B cell (primary cell): Measurements from ENCODE around the gene TCFL5. TPM values are rescaled to one million over a fixed set of nuclear protein-coding genes. Genes with fewer than 3 reads are reported as not detected.

Source experiments
- ATAC-seq: fragments of 200-7000 bp; cut with Tn5 transposase; one replicate; pipeline ENCODE4 v1.10.0; 2021; ENCODE audit warnings: low read depth, mild to moderate bottlenecking, moderate number of reproducible peaks, moderate library complexity
- CTCF ChIA-PET: fragments of 350-600 bp; sonication (Branson Sonifier 250); formaldehyde crosslinking; loops from one replicate; lab custom pipeline; 2021; ENCODE audit warnings: antibody characterized with exemption, inconsistent platforms; lab: Charles Lee
- POLR2A ChIA-PET: fragments of 350-600 bp; sonication (Branson Sonifier 250); formaldehyde crosslinking; loops from one replicate; lab custom pipeline; 2021; ENCODE audit warnings: antibody characterized with exemption; lab: Charles Lee
- DNase-seq: peaks from one replicate; pipeline ENCODE4 v3.0.0; 2013
- H2AFZ ChIP-seq: 2 replicates; pipeline ENCODE4 v1.6.1; 2012; ENCODE audit warnings: mild to moderate bottlenecking, low read depth, low read length; ENCODE audit not compliant: insufficient read depth, poor library complexity, severe bottlenecking
- H3K27ac ChIP-seq, 2 donors: 1 replicate in 1 of 2; 2 replicates in 1 of 2; pipeline ENCODE4 v1.5.1; 2012 to 2013; ENCODE audit warnings: low read length in 2 of 2, mild to moderate bottlenecking in 2 of 2, moderate library complexity in 1 of 2
- H3K27me3 ChIP-seq, 4 experiments: fragments of 200-600 bp in 1 of 4; sonication (generic) in 1 of 4; replicated peaks in 1 of 4; 1 replicate in 2 of 4; 2 replicates in 2 of 4; pipeline versions ENCODE4 v1.6.1 to v1.7.0; 2013 to 2016; ENCODE audit warnings: low read length in 3 of 4, mild to moderate bottlenecking in 2 of 4, mixed read lengths in 1 of 4, moderate library complexity in 1 of 4; ENCODE audit not compliant: insufficient read depth in 4 of 4, control insufficient read depth in 3 of 4; ENCODE audit errors: control extremely low read depth in 1 of 4
- H3K36me3 ChIP-seq, 2 experiments: replicated peaks in 1 of 2; 1 replicate in 1 of 2; 2 replicates in 1 of 2; pipeline versions ENCODE4 v1.6.1 to v1.7.1; 2013; ENCODE audit warnings: low read length in 1 of 2; ENCODE audit not compliant: insufficient read depth in 2 of 2, control insufficient read depth in 1 of 2; ENCODE audit errors: control extremely low read depth in 1 of 2, extremely low read depth in 1 of 2
- H3K4me1 ChIP-seq, 2 donors: fragments of 200-600 bp in 1 of 2; sonication (generic) in 1 of 2; 1 replicate in 1 of 2; 2 replicates in 1 of 2; pipeline versions ENCODE4 v1.5.1 to v1.6.1; 2013 to 2017; ENCODE audit warnings: low read length in 2 of 2; ENCODE audit not compliant: control insufficient read depth in 2 of 2, insufficient read depth in 2 of 2
- H3K4me2 ChIP-seq: replicated peaks from 2 replicates; pipeline ENCODE3; 2012; ENCODE audit warnings: mild to moderate bottlenecking, low read depth, low read length; ENCODE audit not compliant: poor library complexity, severe bottlenecking
- H3K4me3 ChIP-seq, 5 experiments: fragments of 200-600 bp in 1 of 5; sonication (generic) in 1 of 5; 1 replicate in 3 of 5; 2 replicates in 2 of 5; pipeline versions ENCODE4 v1.5.1 to v1.7.0; 2011 to 2016; ENCODE audit warnings: low read length in 4 of 5, mild to moderate bottlenecking in 4 of 5, low read depth in 2 of 5, control low read depth in 1 of 5, moderate library complexity in 1 of 5; ENCODE audit not compliant: insufficient read depth in 1 of 5; ENCODE audit errors: control extremely low read depth in 1 of 5, extremely low read depth in 1 of 5
- H3K79me2 ChIP-seq: fragments of 200-600 bp; sonication (generic); one replicate; pipeline ENCODE4 v1.6.0; 2016; ENCODE audit warnings: low read length; ENCODE audit not compliant: control insufficient read depth, insufficient read depth
- H3K9ac ChIP-seq: fragments of 200-600 bp; sonication (generic); 2 replicates; pipeline ENCODE4 v1.6.1; 2017; ENCODE audit warnings: mild to moderate bottlenecking, low read length, moderate library complexity
- H3K9me3 ChIP-seq, 3 donors: one replicate each; pipeline versions ENCODE4 v1.6.1 to v1.7.1; 2013; ENCODE audit warnings: low read length in 2 of 3; ENCODE audit not compliant: control insufficient read depth in 2 of 3, insufficient read depth in 1 of 3; ENCODE audit errors: control extremely low read depth in 1 of 3
- H4K20me1 ChIP-seq: 2 replicates; pipeline ENCODE4 v1.6.0; 2012; ENCODE audit warnings: mild to moderate bottlenecking, low read length; ENCODE audit not compliant: insufficient read depth, control insufficient read depth, poor library complexity, severe bottlenecking
- H3K27ac Mint-ChIP-seq: one replicate; pipeline ENCODE4 v1.8.0; 2021; ENCODE audit warnings: mixed read lengths
- H3K27me3 Mint-ChIP-seq: one replicate; pipeline ENCODE4 v1.8.0; 2021; ENCODE audit warnings: mixed read lengths
- H3K4me1 Mint-ChIP-seq: one replicate; pipeline ENCODE4 v1.8.0; 2021; ENCODE audit warnings: mixed read lengths
- H3K4me3 Mint-ChIP-seq: one replicate; pipeline ENCODE4 v1.8.0; 2021; ENCODE audit warnings: mixed read lengths
- H3K9me3 Mint-ChIP-seq: one replicate; pipeline ENCODE4 v1.8.0; 2022; ENCODE audit warnings: mixed read lengths; ENCODE audit not compliant: insufficient read depth
- CTCF ChIP-seq: fragments of 200-600 bp; IDR thresholded peaks from one replicate; pipeline ENCODE4 v1.8.0; 2022; ENCODE audit warnings: antibody characterized with exemption, mild to moderate bottlenecking
- EZH2 ChIP-seq: IDR thresholded peaks from 2 replicates; pipeline ENCODE4 v1.6.1; 2012; ENCODE audit warnings: borderline replicate concordance, low read depth, mild to moderate bottlenecking, moderate library complexity, low read length; ENCODE audit not compliant: insufficient read depth, poor library complexity, severe bottlenecking
- WGBS: methylation state at CpG from one replicate; pipeline ENCODE4 v1.1.5; 2013; ENCODE audit warnings: missing lambda C conversion rate; ENCODE audit not compliant: insufficient coverage; 5-methylcytosine and 5-hydroxymethylcytosine counted together
- intact Hi-C: fragments of 100-400 bp; cut with micrococcal nuclease; formaldehyde crosslinking; loops from one replicate; pipeline ENCODE4 v1.10.0; 2022
- polyA plus RNA-seq: library from polyadenylated mRNA; depleted of rRNA; stranded (reverse); fragments of >200 nt; gene quantifications from 2 replicates; pipeline ENCODE4 v1.2.3, GENCODE V29; 2012
- total RNA-seq, 2 donors: library from RNA; stranded (reverse); fragments of 120-200 nt in 1 of 2; gene quantifications; 1 replicate in 1 of 2; 2 replicates in 1 of 2; pipeline versions ENCODE4 v1.2.3 to v1.2.4, GENCODE V29; 2013 to 2022

Gene TCFL5
- total and polyA plus RNA-seq, 2 donors (not counting 1 experiment from before 2014, with no cell fraction given), result 2.0 to 16.2 TPM

GRCh38 chr20:62889411-62889810 is 27.8 kb upstream of the TCFL5 start:
- Histone ChIP-seq H3K4me1 (no peaks in the 10 kb centered on the region), H3K27ac (no peak overlapping the region), H2AFZ (no peak overlapping the region), H3K27me3 (no peaks in the 10 kb centered on the region), H3K9ac (no peak overlapping the region), H3K9me3 (no peaks in the 10 kb centered on the region), H3K79me2 (no peaks in the 10 kb centered on the region), H3K4me3 (no peak overlapping the region), H4K20me1 (peaks cover 30% of the 10 kb centered on the region), H3K4me2 (no peak overlapping the region), H3K36me3 (peaks cover 2 to 82% of the 10 kb centered on the region in 2 experiments)
- no peaks in the 10 kb centered on the region for H3K4me1 Mint-ChIP-seq
- intact Hi-C loops, result no loop called here
- ChIA-PET POLR2A (no interaction called here), CTCF (interaction anchor here (0.8 to 1.6 kb wide), 3 partner anchors 12 to 83 kb away, joined by 3 to 5 read pairs (median 4); no protein-coding TSS in a partner anchor)
- no peaks in the 10 kb centered on the region for H3K27me3 Mint-ChIP-seq
- TF ChIP-seq EZH2 (no peak), CTCF (no peak)
- DNase-seq (no peak), ATAC-seq (no peak)
- 98% methylated on average over 8 of the region's 8 CpGs for WGBS
- H3K4me3 Mint-ChIP-seq, result no peak overlapping the region
- H3K9me3 Mint-ChIP-seq, result no peaks in the 10 kb centered on the region
- no peak overlapping the region for H3K27ac Mint-ChIP-seq

- Mint-ChIP-seq H3K4me1 (no peaks in the 10 kb centered on the region), H3K27ac (no peak overlapping the region), H3K9me3 (no peaks in the 10 kb centered on the region), H3K4me3 (no peak overlapping the region), H3K27me3 (no peaks in the 10 kb centered on the region)
- TF ChIP-seq EZH2, result no peak
- TF ChIP-seq CTCF, result no peak
- DNase-seq (no peak), ATAC-seq (no peak)
- ChIA-PET POLR2A (no interaction called here), CTCF (interaction anchor here (0.8 kb wide), 1 partner anchor 14 kb away, joined by 3 read pairs; no protein-coding TSS in a partner anchor)
- Histone ChIP-seq H3K9me3 (no peaks in the 10 kb centered on the region), H3K27ac (no peak overlapping the region), H2AFZ (no peak overlapping the region), H3K4me3 (no peak overlapping the region), H4K20me1 (peaks cover 30% of the 10 kb centered on the region), H3K36me3 (peaks cover 2 to 77% of the 10 kb centered on the region in 2 experiments), H3K4me1 (no peaks in the 10 kb centered on the region), H3K9ac (no peak overlapping the region), H3K79me2 (no peaks in the 10 kb centered on the region), H3K4me2 (no peak overlapping the region), H3K27me3 (no peaks in the 10 kb centered on the region)
- intact Hi-C loops, result no loop called here
- 97% methylated on average over 17 of the region's 17 CpGs for WGBS
Measured at GRCh38 chr20:62888910-62889309, 27.3 kb upstream of the TCFL5 start.
